SW 1271 (cell line): ENCODE results near the gene ARHGAP8.

Source experiments
- DNase-seq, 2 experiments: peaks; one replicate each; lab custom pipeline; 2025; lab: John Stamatoyannopoulos, UW

ARHGAP8 gene

GRCh38 chr22:44862281-44862680 lies 109.9 kb downstream of the ARHGAP8 start:
- no peak for DNase-seq

GRCh38 chr22:44862981-44863860 lies 110.8 kb downstream of the ARHGAP8 start:
- DNase-seq, result no peak

GRCh38 chr22:44865193-44866057 lies 113.0 kb downstream of the ARHGAP8 start:
- no peak for DNase-seq

- DNase-seq, result no peak
Measured at GRCh38 chr22:44869196-44869595, 116.8 kb downstream of the ARHGAP8 start.

- no peak for DNase-seq
Measured at GRCh38 chr22:44870021-44870420, 117.6 kb downstream of the ARHGAP8 start.

GRCh38 chr22:44871782-44872181 lies 119.4 kb downstream of the ARHGAP8 start:
- no peak for DNase-seq

- no peak for DNase-seq
Measured at GRCh38 chr22:44876921-44877320, 124.5 kb downstream of the ARHGAP8 start.

- DNase-seq, result no peak
Measured at GRCh38 chr22:44878483-44879300, 126.3 kb downstream of the ARHGAP8 start.

- DNase-seq, result no peak
Measured at GRCh38 chr22:44879301-44879680, 126.9 kb downstream of the ARHGAP8 start.

GRCh38 chr22:44880610-44881290 lies 128.4 kb downstream of the ARHGAP8 start:
- DNase-seq, result no peak

GRCh38 chr22:44881624-44882023 lies 129.2 kb downstream of the ARHGAP8 start:
- DNase-seq, result no peak

GRCh38 chr22:44882226-44882905 lies 130.0 kb downstream of the ARHGAP8 start:
- no peak for DNase-seq

GRCh38 chr22:44883011-44883421 lies 130.6 kb downstream of the ARHGAP8 start:
- no peak for DNase-seq

- no peak for DNase-seq
Measured at GRCh38 chr22:44884562-44884961, 132.2 kb downstream of the ARHGAP8 start.

GRCh38 chr22:44884968-44885805 lies 132.8 kb downstream of the ARHGAP8 start:
- no peak for DNase-seq

- DNase-seq, result no peak
Measured at GRCh38 chr22:44885806-44886360, 133.5 kb downstream of the ARHGAP8 start.

- DNase-seq, result no peak
Measured at GRCh38 chr22:44887941-44888366, 135.6 kb downstream of the ARHGAP8 start.

GRCh38 chr22:44888491-44889254 lies 136.3 kb downstream of the ARHGAP8 start:
- no peak for DNase-seq
